HG03108 (cell line): ENCODE results near the gene PRKX.
"Not testable (repeated sequence)": the region's sequence is repeated elsewhere in the genome, so short reads cannot be mapped to it uniquely, and the experiment has no call there.

ENCODE experiments used
- ATAC-seq: cut with Tn5 transposase; IDR thresholded peaks from one replicate; pipeline ENCODE4 v1.9.1; 2021; ENCODE audit warnings: moderate library complexity; ENCODE audit not compliant: unreplicated experiment

Gene PRKX

DNA sequence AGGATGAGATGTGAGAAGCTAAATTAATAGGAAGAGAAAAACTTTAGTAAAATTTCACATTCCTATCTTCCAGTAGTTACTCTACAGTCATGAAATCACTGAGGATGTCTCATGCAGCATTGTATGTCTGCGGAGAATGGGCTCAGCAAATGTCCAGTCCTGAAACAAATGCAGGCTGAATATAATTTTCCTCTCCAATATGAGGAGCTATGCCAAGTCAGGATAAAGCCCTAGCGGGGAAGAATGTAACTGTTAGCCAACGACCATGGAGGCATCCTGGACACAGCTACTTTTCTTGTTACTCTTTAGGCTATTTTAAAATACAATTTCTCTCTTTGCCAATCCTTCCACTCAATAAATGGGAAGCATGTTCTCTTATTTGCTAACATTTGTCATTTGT is 127.7 kb downstream of the PRKX start:
- ATAC-seq: no peak

GRCh38 chrX:3584415-3584996 is 128.9 kb downstream of the PRKX start:
- no peak for ATAC-seq

GRCh38 chrX:3582451-3582850 is 131.0 kb downstream of the PRKX start:
- no peak for ATAC-seq

GRCh38 chrX:3581609-3582108 is 131.8 kb downstream of the PRKX start:
- no peak for ATAC-seq

- no peak for ATAC-seq
Measured at GRCh38 chrX:3577551-3577950, 135.9 kb downstream of the PRKX start.

DNA sequence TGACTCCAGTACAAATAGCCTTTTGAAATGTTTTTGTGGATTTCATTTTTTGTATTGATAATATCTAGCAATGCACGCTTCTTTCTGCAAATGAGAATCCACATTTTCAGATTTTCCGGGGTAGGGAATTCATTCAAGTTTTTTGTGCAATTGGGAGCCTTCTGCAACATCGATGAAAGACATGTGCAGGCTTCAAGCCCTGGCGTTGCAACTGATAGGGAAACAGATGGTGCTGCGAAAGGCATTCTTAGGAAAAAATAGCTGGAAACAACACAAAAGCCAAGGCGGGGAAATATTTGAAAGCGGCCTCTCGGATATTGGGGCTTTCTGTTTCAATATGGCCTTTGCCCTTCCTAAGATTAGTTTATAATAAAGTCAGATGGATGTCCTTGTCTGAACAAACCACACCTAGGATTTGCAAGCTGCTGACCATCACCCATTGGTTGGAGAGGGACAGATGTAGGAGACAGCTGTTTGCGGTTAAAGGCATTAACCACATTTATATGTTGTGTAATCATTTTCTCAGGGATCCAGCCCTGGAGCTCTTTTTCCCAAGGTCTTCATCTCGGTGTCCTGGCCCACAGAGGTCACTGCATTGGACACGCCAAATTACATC is 136.5 kb downstream of the PRKX start:
- ATAC-seq: no peak

- no peak for ATAC-seq
Measured at GRCh38 chrX:3567686-3568085, 145.8 kb downstream of the PRKX start.

GRCh38 chrX:3563451-3563850 is 150.0 kb downstream of the PRKX start:
- no peak for ATAC-seq

GRCh38 chrX:3560010-3560409 is 153.4 kb downstream of the PRKX start:
- not testable (repeated sequence) for ATAC-seq
